GM23338 (cell line): ENCODE results near the gene PRDM11. TPM values are rescaled to one million over a fixed set of nuclear protein-coding genes. Genes with fewer than 3 reads are reported as not detected.

Source experiments
- ATAC-seq: fragments of 200-7000 bp; cut with Tn5 transposase; 3 replicates; pipeline ENCODE4 v1.9.1; 2020
- DNase-seq: peaks from one replicate; pipeline ENCODE4 v3.0.0-alpha.2; 2015; ENCODE audit warnings: low spot score
- H2AFZ ChIP-seq: fragments of 200-600 bp; sonication (generic); 2 replicates; pipeline ENCODE4 v1.8.0; 2016; ENCODE audit warnings: antibody characterized with exemption, mild to moderate bottlenecking, moderate library complexity
- H3F3A ChIP-seq: fragments of 200-600 bp; sonication (generic); replicated peaks from 2 replicates; pipeline ENCODE4 v1.8.0; 2017; ENCODE audit warnings: antibody characterized with exemption, mixed run types, low read depth
- H3K27ac ChIP-seq: fragments of 200-600 bp; sonication (generic); 2 replicates; pipeline ENCODE4 v1.6.1; 2016; ENCODE audit warnings: low read depth
- H3K27me3 ChIP-seq: fragments of 200-600 bp; sonication (generic); 2 replicates; pipeline ENCODE4 v1.8.0; 2016; ENCODE audit warnings: mild to moderate bottlenecking, mixed run types, moderate library complexity; ENCODE audit not compliant: insufficient read depth
- H3K36me3 ChIP-seq: fragments of 200-600 bp; sonication (generic); 2 replicates; pipeline ENCODE4 v1.8.0; 2016; ENCODE audit warnings: mild to moderate bottlenecking; ENCODE audit not compliant: insufficient read depth
- H3K4me1 ChIP-seq: fragments of 200-600 bp; sonication (generic); 2 replicates; pipeline ENCODE4 v1.8.0; 2016; ENCODE audit warnings: mild to moderate bottlenecking, moderate library complexity; ENCODE audit not compliant: insufficient read depth
- H3K4me2 ChIP-seq: fragments of 200-600 bp; sonication (generic); 2 replicates; pipeline ENCODE4 v1.7.1; 2017; ENCODE audit warnings: mixed run types
- H3K4me3 ChIP-seq: fragments of 200-600 bp; sonication (generic); 2 replicates; pipeline ENCODE4 v1.6.1; 2016; ENCODE audit warnings: mixed run types
- H3K79me2 ChIP-seq: fragments of 200-600 bp; sonication (generic); replicated peaks from 2 replicates; pipeline ENCODE4 v1.8.0; 2017; ENCODE audit warnings: mild to moderate bottlenecking; ENCODE audit not compliant: insufficient read depth
- H3K9me2 ChIP-seq: fragments of 200-600 bp; sonication (generic); 2 replicates; pipeline ENCODE4 v1.8.0; 2017; ENCODE audit not compliant: insufficient read depth
- H4K20me1 ChIP-seq: fragments of 200-600 bp; sonication (generic); replicated peaks from 2 replicates; pipeline ENCODE4 v1.8.0; 2017; ENCODE audit warnings: mild to moderate bottlenecking; ENCODE audit not compliant: insufficient read depth
- H3K27ac Mint-ChIP-seq: 2 replicates; pipeline ENCODE4 v1.8.0; 2020; ENCODE audit warnings: inconsistent platforms, mild to moderate bottlenecking, moderate library complexity, mixed read lengths
- H3K27me3 Mint-ChIP-seq: 3 replicates; pipeline ENCODE4 v1.8.0; 2022; ENCODE audit warnings: low read depth, mild to moderate bottlenecking, moderate library complexity, mixed read lengths, inconsistent platforms; ENCODE audit not compliant: insufficient read depth, poor library complexity
- H3K36me3 Mint-ChIP-seq: 3 replicates; pipeline ENCODE4 v1.8.0; 2021; ENCODE audit warnings: low read depth, mild to moderate bottlenecking, inconsistent platforms, moderate library complexity, mixed read lengths
- H3K4me1 Mint-ChIP-seq: 3 replicates; pipeline ENCODE4 v1.8.0; 2020; ENCODE audit warnings: mild to moderate bottlenecking, inconsistent platforms, mixed read lengths
- H3K4me3 Mint-ChIP-seq: 3 replicates; pipeline ENCODE4 v1.8.0; 2021; ENCODE audit warnings: moderate library complexity, mild to moderate bottlenecking, inconsistent platforms, mixed read lengths
- H3K9me3 Mint-ChIP-seq: 3 replicates; pipeline ENCODE4 v1.8.0; 2020; ENCODE audit warnings: moderate library complexity, mild to moderate bottlenecking, inconsistent platforms, mixed read lengths
- CREB1 ChIP-seq: fragments of 250-450 bp; sonication (Bioruptor Pico); IDR thresholded peaks from 2 replicates; pipeline ENCODE4 v1.5.0; 2020; ENCODE audit warnings: low read depth, mild to moderate bottlenecking, moderate library complexity
- CTCF ChIP-seq, 2 experiments: fragments of 200-600 bp in 1 of 2; sonication (generic) in 1 of 2; conservative IDR thresholded peaks; 2 replicates each; pipeline versions ENCODE4 v1.5.1 to v1.6.1; 2016 to 2017; ENCODE audit warnings: antibody characterized with exemption in 2 of 2, low read depth in 2 of 2, mild to moderate bottlenecking in 2 of 2, moderate library complexity in 1 of 2
- EZH2 ChIP-seq: fragments of 200-600 bp; sonication (generic); IDR thresholded peaks from one replicate; pipeline ENCODE4 v1.8.0; 2017; ENCODE audit warnings: antibody characterized with exemption, mild to moderate bottlenecking, low read depth; ENCODE audit not compliant: unreplicated experiment
- JUNB ChIP-seq: IDR thresholded peaks from one replicate; pipeline ENCODE4 v1.6.1; 2016; ENCODE audit warnings: antibody characterized with exemption; ENCODE audit not compliant: unreplicated experiment
- NANOG ChIP-seq: IDR thresholded peaks from 2 replicates; pipeline ENCODE4 v1.6.1; 2016; ENCODE audit warnings: antibody characterized with exemption, borderline replicate concordance
- POLR2AphosphoS5 ChIP-seq: IDR thresholded peaks from 2 replicates; pipeline ENCODE4 v1.6.1; 2016; ENCODE audit warnings: antibody characterized with exemption, low read depth
- REST ChIP-seq: IDR thresholded peaks from one replicate; pipeline ENCODE4 v1.6.1; 2018; ENCODE audit warnings: antibody characterized with exemption; ENCODE audit not compliant: unreplicated experiment
- STAT1 ChIP-seq: IDR thresholded peaks from one replicate; pipeline ENCODE4 v1.6.1; 2016; ENCODE audit warnings: antibody characterized with exemption; ENCODE audit not compliant: unreplicated experiment
- ZNF114 ChIP-seq: fragments of 250-450 bp; sonication (Bioruptor Pico); IDR thresholded peaks from 2 replicates; pipeline ENCODE4 v1.5.0; 2020; ENCODE audit warnings: mild to moderate bottlenecking, moderate library complexity
- ZNF331 ChIP-seq: fragments of 250-450 bp; sonication (Bioruptor Pico); IDR thresholded peaks from 2 replicates; pipeline ENCODE4 v1.5.0; 2020; ENCODE audit warnings: low read depth, mild to moderate bottlenecking, moderate library complexity
- polyA plus RNA-seq: library from polyadenylated mRNA; unstranded; fragments of >200 nt; fragmentation: Nextera tagmentation; extraction: Ambion mirVana; gene quantifications from 2 replicates; pipeline ENCODE4 v1.2.1, GENCODE V29; 2016
- total RNA-seq: library from RNA; depleted of rRNA; stranded (reverse); fragments of >200 nt; shearing (Covaris generic); gene quantifications from 2 replicates; pipeline ENCODE4 v1.2.3, GENCODE V29; 2014

The PRDM11 gene
- total and polyA plus RNA-seq, 2 experiments from 2014 or later: 0.97 to 10.4 TPM

DNA sequence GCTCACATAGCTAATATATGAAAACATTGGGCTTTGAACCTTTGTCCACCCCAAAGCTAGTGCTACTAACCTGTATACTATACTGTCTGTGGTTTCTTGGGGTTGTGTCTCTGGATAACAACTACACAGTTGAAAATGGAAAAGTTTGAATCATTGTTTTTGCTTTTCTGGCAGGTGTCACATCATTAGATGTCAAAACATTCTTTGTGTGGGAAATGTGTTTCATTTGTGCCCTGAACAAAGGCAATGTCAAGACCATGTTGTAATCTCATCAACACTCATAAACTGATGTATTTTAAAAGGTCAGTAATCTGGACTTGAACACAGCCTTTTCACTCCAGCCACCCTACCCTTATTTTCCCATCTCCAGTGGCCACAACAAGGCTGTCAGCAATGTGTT is 123.2 kb downstream of the PRDM11 start:
- DNase-seq: no peak
- no peaks in the 10 kb centered on the region for H3K36me3 Mint-ChIP-seq
- Histone ChIP-seq H3K4me3 (no peak overlapping the region), H3F3A (no peaks in the 10 kb centered on the region), H3K79me2 (no peaks in the 10 kb centered on the region), H3K9me2 (no peaks in the 10 kb centered on the region), H3K27ac (no peak overlapping the region), H2AFZ (no peak overlapping the region), H3K4me2 (no peak overlapping the region), H4K20me1 (no peaks in the 10 kb centered on the region; the same call in 1 of the 2 replicates), H3K27me3 (no peaks in the 10 kb centered on the region), H3K4me1 (no peaks in the 10 kb centered on the region), H3K36me3 (no peaks in the 10 kb centered on the region)
- H3K27me3 Mint-ChIP-seq: peaks cover 4% of the 10 kb centered on the region
- no peak overlapping the region for H3K4me3 Mint-ChIP-seq
- no peak for ATAC-seq
- no peaks in the 10 kb centered on the region; the same call in 2 of the 3 replicates for H3K4me1 Mint-ChIP-seq
- no peaks in the 10 kb centered on the region for H3K9me3 Mint-ChIP-seq
- H3K27ac Mint-ChIP-seq: no peak overlapping the region
- TF ChIP-seq CREB1 (no peak), NANOG (no peak), ZNF114 (CRISPR knock-in tag) (no peak), REST (no peak), JUNB (no peak)

GRCh38 chr11:45270946-45271716 is 124.7 kb downstream of the PRDM11 start:
- H3K27me3 Mint-ChIP-seq: peaks cover 4% of the 10 kb centered on the region
- H3K27ac Mint-ChIP-seq: no peak overlapping the region
- H3F3A ChIP-seq: no peaks in the 10 kb centered on the region
- no peaks in the 10 kb centered on the region for H3K9me2 ChIP-seq
- H2AFZ ChIP-seq: no peak overlapping the region
- no peak for DNase-seq
- no peaks in the 10 kb centered on the region for H3K9me3 Mint-ChIP-seq
- no peak for ATAC-seq
- TF ChIP-seq EZH2 (no peak), CREB1 (no peak), CTCF (conservative IDR thresholded peaks at IDR 0.05; ENCODE audit: low read depth in 2 of 2) (no peak), STAT1 (no peak), REST (no peak), ZNF331 (CRISPR knock-in tag) (no peak), ZNF114 (CRISPR knock-in tag) (no peak), JUNB (no peak), POLR2AphosphoS5 (no peak)
- no peak overlapping the region for H3K4me3 Mint-ChIP-seq
- no peak overlapping the region for H3K27ac ChIP-seq
- H3K27me3 ChIP-seq: no peaks in the 10 kb centered on the region
- no peaks in the 10 kb centered on the region for H3K36me3 ChIP-seq
- H3K4me1 ChIP-seq: no peaks in the 10 kb centered on the region
- no peaks in the 10 kb centered on the region for H3K79me2 ChIP-seq
- H3K36me3 Mint-ChIP-seq: no peaks in the 10 kb centered on the region
- H3K4me2 ChIP-seq: no peak overlapping the region
- H3K4me1 Mint-ChIP-seq: no peaks in the 10 kb centered on the region; the same call in 2 of the 3 replicates
- H4K20me1 ChIP-seq: no peaks in the 10 kb centered on the region; the same call in 1 of the 2 replicates
- no peak overlapping the region for H3K4me3 ChIP-seq
